ENCODE results near the gene SLC25A13.

SLC25A13 gene

GRCh38 chr7:96084881-96085553, 236.9 kb downstream of the SLC25A13 start:
- DNase-seq: no peak

GRCh38 chr7:96080027-96080426, 241.9 kb downstream of the SLC25A13 start:
- no peak for DNase-seq

GRCh38 chr7:96076350-96076707, 245.6 kb downstream of the SLC25A13 start:
- no peak for DNase-seq

GRCh38 chr7:96075510-96076349, 246.2 kb downstream of the SLC25A13 start:
- peak; percentile 83 for DNase-seq

GRCh38 chr7:96074871-96075270, 247.0 kb downstream of the SLC25A13 start:
- DNase-seq: no peak

Measured in midbrain (tissue), 1 donor.